NCI-H345 treated with DMSO at 0.1 percent for 48 hours (cell line): ENCODE data around the gene GRB2.
"Not testable (repeated sequence)": the region's sequence is repeated elsewhere in the genome, so short reads cannot be mapped to it uniquely, and the experiment has no call there.

Experiments used
- DNase-seq: peaks from one replicate; lab custom pipeline; 2025; ENCODE audit not compliant: unreplicated experiment; lab: John Stamatoyannopoulos, UW

Gene GRB2

DNA sequence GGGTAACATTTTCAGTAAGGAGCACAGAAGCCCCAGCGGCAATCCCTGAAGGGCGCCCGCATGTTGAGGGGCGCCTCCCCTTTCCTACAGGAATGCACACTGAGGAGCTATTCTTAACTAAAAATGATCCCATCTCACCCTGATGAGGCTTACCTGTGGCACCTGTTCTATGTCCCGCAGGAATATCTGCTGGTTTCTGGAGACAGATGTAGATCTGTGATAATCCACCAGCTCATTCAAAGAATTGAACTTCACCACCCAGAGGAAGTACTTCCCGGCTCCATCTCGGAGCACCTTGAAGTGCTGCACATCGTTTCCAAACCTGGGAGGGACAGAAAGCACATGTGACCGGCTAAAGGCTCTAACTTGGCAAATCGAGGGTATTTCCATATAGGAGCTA, 84.0 kb downstream of the GRB2 start:
- no peak for DNase-seq

DNA sequence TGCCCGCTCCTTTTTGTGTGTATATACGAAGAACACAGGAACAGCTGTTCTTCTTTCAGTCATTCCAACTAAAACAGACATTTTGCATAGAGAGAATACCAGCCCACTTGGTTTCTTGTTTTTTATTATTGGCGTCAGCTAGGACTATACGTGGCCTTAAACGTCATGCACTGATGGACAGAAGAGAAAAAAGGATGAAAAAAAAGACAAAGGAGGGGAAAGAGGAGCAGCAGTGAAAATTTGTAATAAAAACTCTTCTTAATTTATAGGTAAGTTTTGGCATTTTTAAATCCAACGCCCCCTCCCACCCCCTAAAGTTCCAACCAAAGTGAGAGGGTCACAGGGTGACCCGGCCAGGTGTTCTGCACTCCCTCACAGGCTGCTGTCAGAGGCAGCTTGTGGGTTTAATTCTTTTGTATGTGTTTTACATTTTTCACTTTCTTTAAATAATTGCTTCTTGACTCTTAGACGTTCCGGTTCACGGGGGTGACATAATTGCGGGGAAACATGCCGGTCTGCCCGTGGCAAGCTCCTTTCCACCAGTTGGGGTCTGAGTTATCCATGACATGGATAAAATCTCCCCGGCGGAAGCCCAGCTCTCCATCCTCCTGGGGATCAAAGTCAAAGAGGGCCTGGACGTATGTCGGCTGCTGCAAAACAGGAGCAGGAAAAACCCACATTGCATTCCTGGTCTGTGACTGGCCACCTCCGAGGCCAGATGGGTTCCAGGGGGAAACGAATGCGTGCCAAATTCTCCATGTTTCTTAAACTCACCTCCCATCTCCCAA, 85.4 kb downstream of the GRB2 start:
- DNase-seq: no peak

DNA sequence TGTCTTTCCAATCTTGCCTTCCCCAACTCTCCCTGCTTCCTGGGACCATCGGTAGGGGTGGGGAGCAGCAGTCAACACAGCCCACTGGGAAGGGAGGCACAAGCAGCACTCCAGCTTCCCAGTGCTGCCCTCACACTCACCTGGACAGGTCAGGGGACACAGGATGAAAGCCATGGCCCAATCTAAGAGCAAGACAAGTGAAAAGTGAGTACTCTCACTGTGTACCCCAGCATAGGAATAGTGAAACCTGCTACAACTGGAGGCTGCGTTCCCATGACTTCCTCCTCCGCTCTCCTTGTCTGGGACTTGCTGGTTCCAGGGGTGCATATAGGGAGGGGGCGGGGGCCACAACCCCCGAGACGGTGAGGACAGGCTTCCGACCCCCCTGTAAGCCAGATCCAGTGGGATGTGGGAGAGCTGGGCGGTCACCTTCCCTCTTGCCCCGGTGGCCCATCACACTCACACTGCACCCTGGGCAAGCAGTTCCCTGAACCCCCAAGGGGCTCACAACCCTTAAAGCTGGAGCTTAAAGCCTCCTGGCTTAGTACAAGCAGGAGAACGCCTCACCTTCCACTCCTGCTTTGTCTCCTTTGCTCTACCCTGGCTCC, 86.8 kb downstream of the GRB2 start:
- DNase-seq: no peak

DNA sequence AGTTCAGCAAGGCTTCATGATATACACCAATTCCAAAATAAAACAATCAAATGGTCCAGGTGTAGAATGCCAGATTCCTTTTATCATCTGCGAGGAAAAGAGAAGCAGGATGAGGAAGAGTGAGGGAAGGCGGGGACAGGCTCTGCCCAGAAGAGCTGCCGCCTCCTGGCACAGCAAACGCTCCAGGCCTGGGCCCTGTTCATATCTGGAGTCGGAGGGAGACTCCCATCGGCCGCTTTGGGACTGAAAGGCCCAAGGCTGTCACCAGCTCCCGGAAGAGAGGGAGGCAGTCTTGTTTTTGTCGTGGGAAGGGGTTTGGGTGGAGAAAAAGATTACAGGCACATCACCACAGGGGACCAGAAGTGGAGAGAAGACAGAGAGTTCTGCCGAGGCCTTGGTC, 87.3 kb downstream of the GRB2 start:
- no peak for DNase-seq

DNA sequence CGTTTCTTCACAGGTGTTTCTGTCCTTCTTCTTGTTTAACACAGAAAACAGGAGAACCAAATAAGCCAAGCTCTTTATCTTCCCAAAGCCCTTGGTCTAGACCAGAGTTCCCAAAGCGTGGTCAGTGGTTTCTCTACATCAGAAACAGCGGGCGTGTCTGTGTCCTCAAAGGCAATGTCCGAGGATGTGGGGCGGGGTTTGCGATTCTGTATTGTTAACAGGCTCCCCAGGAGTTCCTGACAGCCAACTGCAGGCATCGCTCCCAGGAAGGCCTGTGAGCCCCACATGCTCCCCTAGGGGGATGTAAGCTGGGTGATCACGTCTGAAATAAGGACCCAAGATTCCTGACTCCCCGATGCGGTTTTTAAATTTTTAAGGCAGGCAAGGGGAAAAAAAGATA, 87.8 kb downstream of the GRB2 start:
- DNase-seq: no peak

DNA sequence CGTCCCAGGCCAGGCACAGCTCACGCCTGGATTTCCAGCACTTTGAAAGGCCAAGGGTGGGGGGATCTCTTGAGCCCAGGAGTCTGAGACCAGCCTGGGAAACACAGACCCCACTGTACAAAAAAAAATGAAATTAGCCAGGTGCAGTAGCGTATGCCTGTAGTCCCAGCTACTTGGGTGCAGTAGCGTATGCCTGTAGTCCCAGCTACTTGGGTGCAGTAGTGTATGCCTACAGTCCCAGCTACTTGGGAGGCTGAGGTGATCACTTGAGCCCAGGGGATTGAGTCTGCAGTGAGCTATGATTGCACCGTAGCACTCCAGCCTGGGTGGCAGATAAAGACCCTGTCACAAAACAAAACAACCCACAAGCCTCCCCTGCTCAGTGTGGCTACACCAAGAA, 89.2 kb downstream of the GRB2 start:
- no peak for DNase-seq

DNA sequence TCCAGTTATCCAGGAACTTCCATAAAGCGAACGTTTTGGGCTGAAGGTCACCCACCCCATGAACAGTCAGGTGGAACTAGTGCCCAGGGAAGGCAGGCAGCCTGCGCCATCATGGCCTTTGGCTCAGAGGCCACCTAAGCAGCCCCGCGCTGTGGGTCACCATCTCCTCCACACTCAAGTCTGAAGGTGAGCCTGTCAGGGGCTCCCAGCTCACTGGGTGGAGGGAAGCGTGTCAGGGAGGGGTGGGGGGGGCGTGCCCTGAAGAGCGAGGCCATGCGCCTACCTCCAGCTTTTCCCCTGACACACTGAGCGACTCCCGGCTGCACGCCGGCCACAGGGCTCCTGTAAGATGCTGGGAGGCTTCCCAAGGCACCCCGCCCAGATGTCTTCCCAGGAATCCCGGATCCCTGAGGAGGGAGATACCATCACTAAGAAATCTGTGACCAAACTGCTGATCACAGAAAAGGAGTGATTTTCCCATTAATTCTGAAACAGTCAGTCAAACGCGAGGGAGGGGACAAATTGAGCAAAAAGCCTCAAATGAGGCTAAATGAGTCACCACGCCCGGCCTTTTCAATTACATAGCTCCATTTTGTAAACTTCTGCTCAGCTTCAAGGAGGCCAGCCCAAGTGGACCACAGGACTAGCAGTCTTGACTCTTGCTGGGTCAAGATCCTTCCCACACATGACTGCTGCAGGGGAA, 89.8 kb downstream of the GRB2 start:
- DNase-seq: no peak

DNA sequence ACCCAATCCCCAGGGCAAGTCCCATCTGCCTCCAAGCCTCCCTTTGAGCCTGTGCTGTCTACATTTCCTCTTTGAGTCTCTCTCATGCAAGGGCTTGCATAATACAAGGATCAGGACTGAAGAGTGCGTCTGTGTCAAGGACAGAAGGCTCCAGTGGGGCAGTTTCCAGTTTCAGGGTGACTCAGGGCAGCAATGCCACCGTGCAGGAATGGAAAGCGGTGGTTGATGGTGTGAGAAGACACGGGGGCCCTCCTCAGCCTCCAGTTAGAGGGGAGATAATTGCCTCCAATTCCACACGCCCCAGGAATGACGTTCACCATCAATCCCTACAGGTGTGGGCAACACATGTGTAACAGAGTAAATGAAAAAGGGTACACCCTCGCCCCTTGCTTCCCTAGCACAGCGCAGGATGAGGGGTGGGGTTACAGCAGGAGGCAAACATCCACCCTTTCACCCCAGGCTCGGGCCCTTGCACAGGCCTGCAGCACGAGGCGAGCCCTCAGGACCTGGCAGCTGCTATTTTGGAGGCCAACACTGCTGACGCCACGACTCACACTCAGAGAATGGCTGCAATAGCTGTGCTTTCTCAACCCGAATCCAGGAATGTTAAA, 91.4 kb downstream of the GRB2 start:
- peak; percentile 22 for DNase-seq

DNA sequence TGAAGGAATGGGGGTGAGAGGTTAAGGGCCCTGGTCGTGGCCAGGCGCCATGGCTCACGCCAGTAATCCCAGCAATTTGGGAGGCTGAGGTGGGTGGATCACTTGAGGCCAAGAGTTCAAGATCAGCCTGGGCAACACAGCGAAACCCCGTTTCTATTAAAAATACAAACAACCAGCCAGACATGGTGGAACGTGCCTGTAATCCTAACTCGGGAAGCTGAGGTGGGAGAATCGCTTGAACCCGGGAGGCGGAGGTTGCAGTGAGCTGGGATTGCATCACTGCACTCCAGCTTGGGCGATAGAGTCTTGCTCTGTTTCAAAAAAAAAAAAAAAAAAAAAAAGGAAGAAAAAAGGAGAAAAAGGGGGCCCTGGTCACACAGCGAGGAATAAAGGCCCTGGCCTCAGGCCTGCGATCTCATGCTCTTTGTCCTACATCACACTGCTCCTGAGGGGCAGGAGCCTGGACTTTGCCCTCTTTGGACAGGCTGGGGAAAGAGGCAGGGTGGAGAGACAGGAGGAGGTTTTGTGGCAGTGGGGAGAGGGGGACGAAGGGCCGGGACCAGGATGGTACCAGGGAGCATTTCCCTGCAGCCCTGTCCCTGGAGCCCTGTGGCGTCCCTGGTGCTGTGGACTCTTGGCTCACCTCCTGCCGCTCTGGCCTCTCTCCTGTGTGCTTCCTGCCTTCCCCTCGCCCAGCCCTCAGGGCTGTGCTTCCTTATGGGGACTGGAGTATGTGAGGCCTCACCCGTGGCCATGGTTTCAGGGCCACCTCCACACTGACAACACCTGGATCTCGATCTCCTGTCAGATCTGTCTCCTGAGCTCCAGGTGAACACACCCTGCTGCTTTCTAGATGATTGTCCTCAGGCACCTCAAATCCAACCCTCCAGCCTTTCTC, 96.5 kb downstream of the GRB2 start:
- no peak for DNase-seq

DNA sequence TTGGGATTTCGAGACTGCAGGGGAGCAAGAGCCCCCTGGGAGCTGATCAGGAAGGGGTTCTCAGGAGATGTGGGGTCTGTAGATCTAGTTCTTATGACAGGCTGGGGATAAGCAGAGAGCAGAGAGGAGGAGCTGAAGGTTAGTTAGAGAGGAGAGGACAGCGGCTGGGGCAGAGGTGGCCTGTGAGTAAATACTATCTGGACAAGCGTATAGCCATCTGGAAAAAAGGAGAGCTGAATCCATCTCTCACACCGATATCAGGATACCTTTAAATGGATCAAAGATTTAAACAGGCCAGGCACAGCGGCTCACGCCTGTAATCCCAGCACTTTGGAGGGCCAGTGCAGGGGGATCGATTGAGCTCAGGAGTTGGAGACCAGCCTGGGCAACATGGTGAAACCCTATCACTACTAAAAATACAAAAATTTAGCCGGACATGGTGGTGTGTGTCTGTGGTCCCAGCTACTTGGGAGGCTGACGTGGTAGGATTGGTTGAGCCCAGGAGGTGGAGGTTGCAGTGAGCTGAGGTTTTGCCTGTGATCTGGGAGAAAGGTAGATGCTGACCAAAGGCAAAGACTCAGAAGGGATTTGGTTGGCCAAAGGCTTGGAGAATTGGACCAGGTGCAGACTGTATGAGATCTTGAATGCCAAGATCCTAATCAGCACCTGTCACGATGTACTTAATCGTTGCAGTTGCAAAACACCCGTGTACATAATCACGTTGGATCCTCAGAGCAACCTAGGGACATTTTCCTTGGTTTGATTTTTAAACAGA, 97.3 kb downstream of the GRB2 start:
- DNase-seq: no peak

DNA sequence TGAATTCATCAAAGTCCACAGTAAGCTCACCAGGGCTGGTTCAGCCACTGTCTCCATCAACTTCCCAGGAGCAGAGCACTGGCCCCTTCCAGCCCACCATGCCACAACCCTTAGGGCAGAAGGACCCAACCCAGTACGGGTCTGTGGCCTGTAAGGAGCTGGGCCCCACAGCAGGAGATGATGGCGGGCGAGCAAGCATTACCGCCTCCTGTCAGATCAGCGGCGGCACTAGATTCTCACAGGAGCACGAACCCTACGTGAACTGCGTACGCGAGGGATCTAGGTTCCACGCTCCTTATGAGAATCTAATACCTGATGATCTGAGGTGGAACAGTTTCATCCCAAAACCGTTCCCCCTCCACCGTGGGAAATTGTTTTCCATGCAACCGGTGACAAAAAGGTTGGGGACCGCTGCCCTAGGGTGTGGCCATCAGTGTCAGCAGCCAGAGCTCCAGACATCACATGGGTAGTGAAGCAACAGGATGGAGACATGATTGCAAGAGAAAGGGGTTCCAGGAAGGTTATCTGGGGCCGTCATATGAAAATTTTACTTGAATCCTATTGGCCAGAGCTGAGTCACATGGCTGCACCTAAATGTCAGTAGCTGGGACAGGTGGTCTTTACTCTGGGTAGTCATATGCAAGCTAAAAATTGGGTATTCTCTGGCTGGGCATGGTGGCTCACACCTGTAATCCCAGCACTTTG, 103.8 kb downstream of the GRB2 start:
- DNase-seq: no peak

DNA sequence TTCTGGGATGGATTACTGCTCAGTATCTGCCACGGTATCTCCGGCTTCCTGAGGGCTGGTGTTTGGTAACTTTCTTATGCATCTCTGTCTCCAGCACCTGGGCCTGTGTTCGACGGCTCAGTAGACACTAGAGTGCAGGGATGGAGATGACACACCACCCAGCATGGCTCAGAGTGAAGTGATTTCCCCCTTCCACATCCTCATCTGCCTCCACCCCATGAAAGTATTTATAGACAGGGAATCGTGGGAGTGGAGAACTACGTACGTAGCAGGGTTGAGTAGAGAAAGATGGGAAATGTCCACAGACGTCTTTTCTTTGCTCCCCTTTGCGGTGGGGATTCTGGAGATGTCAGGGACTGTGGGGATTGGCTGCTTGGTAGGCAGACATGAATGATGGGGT, 104.4 kb downstream of the GRB2 start:
- no peak for DNase-seq

DNA sequence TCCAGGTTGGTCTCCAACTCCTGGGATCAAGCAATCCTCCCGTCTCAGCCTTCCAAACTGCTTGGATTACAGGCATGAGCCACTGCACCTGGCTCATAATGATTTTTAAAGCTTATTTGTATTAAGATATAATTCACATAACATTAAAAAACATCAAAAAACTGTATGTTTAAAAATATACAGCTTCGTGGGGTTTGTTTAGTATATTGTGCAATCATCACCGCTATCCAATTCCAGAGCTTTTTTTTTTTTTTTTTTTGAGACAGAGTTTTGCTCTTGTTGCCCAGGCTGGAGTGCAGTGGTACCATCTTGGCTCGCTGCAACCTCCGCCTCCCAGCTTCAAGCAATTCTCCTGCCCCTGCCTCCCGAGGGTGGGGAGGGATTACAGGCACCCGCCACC, 105.2 kb downstream of the GRB2 start:
- DNase-seq: no peak

DNA sequence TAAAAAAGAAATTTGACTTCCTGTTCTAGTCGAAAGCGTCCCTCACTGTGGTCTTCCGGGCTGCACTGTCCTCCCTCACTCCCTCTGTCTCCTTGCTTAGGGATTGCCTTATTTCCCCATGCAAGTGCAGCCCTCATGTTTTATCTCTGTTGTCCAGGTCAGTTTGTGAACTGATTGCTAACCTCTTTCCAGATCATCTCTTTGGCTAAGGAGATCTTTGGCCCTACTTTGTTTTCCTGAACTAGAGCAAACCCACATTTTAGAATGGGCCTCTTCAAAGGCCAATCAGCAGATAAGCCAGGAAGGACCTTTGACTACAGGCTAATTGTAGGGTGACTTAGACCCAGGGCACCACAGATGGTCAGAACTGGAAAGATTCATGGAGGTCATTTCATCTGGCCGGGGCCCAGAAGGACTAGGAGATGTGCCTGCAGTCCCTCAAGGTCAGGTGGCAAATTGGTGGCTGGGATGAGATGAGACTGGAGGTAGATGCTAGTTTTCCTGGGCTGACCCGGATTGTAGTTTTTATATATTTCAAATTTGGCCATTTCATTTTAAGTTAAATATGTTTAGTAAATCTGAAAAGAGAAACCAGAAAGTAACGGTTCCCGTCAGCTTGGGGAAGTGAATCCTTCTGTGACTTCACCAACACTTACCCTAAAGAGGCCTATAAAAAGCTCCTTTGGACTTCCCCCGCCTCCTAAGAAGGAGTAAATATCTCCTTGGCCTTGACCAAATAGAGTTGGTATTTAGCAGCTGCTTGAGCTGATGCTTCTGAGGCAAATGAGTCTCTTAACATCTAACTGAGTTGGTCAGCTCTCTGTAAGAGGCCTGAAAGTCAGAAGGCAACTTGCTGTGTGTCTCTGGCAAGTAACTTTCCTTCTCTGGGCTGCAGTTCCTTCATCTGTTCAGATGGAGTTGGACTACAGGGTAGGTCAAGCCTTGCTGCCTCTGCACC, 110.0 kb downstream of the GRB2 start:
- no peak for DNase-seq

DNA sequence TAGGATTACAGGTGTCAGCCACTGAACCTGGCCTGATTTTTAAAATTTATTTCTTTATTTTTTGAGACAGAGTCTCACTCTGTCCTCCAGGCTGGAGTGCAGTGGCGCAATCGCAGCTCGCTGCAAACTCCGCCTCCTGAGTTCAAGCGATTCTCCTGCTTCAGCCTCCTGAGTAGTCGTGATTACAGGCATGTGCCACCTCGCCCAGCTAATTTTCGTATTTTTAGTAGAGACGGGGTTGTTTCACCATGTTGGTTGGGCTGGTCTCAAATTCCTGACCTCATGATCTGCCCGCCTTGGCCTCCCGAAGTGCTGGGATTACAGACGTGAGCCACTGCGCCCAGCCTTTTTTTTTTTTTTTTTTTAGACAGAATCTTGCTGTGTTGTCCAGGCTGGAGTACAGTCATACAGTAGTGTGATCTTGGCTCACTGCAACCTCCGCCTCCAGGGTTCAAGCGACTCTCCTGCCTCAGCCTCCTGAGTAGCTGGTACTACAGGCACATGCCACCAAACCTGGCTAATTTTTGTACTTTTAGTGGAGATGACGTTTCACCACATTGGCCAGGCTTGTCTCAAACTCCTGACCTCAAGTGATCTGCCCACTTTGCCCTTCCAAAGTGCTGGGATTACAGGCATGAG, 112.5 kb downstream of the GRB2 start:
- not testable (repeated sequence) for DNase-seq

DNA sequence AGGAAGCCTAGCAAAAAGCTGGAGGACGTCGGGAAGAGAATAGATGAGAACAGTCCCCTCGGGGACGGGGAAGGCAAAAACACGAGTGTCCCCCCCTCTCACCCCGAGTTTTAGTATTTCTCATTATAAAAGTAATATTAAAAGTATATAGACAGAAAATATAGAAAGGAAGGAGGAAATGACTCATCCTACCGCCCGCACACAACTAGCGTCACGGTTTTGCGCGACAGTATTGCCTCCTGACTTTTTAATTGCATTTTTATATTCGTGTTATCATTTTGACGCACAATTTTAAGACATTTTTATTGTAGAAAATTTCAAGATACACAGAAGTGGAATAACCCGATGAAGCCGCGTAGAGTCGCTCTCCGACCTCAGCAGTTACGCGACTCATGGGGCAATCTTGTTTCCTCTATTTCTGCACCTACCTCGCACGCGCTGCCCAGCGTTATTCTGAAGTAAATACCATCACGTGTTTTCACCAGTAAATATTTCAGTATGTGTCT, 115.6 kb downstream of the GRB2 start:
- DNase-seq: peak; percentile 63

DNA sequence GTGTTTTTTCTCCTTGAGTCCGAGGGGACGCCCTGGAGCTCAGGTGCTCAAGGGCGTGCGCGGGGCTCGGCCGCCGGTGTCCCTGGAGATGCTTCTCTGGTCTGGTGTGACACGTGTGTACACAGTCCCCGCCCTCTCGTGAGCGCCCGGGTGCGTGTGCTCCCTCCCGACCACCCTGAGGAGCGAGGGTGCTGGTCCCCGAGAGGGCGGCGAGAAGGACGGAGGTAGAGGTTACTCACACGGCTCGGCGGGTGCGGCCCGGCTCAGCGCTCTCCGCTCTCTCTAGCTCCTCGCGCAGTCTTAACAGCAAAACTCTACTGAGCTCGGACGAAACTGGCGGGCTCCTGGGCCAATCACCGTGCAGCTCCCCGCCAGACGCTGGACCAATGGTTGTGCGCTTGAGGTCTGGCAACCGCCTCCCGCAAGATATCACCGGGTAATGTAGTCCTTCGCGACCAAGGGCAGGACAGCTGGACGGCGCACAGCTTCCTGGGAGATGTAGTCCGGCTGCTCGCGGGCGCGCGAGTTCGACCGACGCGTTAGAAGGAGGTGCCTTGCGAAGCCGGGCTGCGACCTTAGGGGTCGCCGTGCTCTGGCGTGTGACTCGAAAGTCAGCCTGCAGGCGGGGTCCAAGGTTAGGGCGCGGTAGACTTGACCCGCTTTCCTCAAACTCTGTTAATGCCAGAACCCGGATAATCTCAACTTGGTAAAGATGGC, 116.2 kb downstream of the GRB2 start, which contains the start of gene SLC25A19:
Gene SLC25A19, minus strand, starts transcription at position 319 of the 717 bp plus-strand sequence. CDS start 2,669 bp downstream, outside the sequence.
- peak; percentile 99 for DNase-seq
